Activated T-cell treated with anti-CD3 and anti-CD28 coated beads for 48 hours (primary cell): ENCODE data around the gene RASAL1.

ENCODE experiments used
- DNase-seq: peaks from one replicate; pipeline ENCODE4 v3.0.0-alpha.2; 2020; ENCODE audit warnings: low read depth

The RASAL1 gene

GRCh38 chr12:113095405-113095804, 40.2 kb downstream of the RASAL1 start:
- no peak for DNase-seq

GRCh38 chr12:113094738-113095137, 40.8 kb downstream of the RASAL1 start:
- DNase-seq = no peak

GRCh38 chr12:113093409-113094101, 42.0 kb downstream of the RASAL1 start:
- no peak for DNase-seq

- no peak for DNase-seq
Measured at GRCh38 chr12:113092607-113093408, 42.8 kb downstream of the RASAL1 start.

- no peak for DNase-seq
Measured at GRCh38 chr12:113091506-113091905, 44.1 kb downstream of the RASAL1 start.

- DNase-seq = no peak
Measured at GRCh38 chr12:113090740-113091139, 44.8 kb downstream of the RASAL1 start.

- no peak for DNase-seq
Measured at GRCh38 chr12:113089839-113090238, 45.7 kb downstream of the RASAL1 start.

- DNase-seq = peak; percentile 61
Measured at GRCh38 chr12:113088971-113089756, 46.4 kb downstream of the RASAL1 start.

- DNase-seq = no peak
Measured at GRCh38 chr12:113088037-113088436, 47.5 kb downstream of the RASAL1 start.

GRCh38 chr12:113087193-113087592, 48.4 kb downstream of the RASAL1 start:
- DNase-seq = no peak

GRCh38 chr12:113086249-113087164, 49.1 kb downstream of the RASAL1 start:
- no peak for DNase-seq

GRCh38 chr12:113083863-113084435, 51.6 kb downstream of the RASAL1 start:
- no peak for DNase-seq

GRCh38 chr12:113082486-113083148, 52.9 kb downstream of the RASAL1 start:
- no peak for DNase-seq

GRCh38 chr12:113081873-113082272, 53.7 kb downstream of the RASAL1 start:
- no peak for DNase-seq

- no peak for DNase-seq
Measured at GRCh38 chr12:113077859-113078255, 57.7 kb downstream of the RASAL1 start.

GRCh38 chr12:113077057-113077858, 58.3 kb downstream of the RASAL1 start:
- DNase-seq = no peak

- DNase-seq = no peak
Measured at GRCh38 chr12:113075137-113075683, 60.4 kb downstream of the RASAL1 start.

GRCh38 chr12:113073586-113073985, 62.0 kb downstream of the RASAL1 start:
- no peak for DNase-seq

- DNase-seq = no peak
Measured at GRCh38 chr12:113072136-113072535, 63.4 kb downstream of the RASAL1 start.
